GM19467 (cell line): ENCODE data around the gene MYO18A.
"Not testable (repeated sequence)": the region's sequence is repeated elsewhere in the genome, so short reads cannot be mapped to it uniquely, and the experiment has no call there.

Experiments used
- ATAC-seq: cut with Tn5 transposase; IDR thresholded peaks from one replicate; pipeline ENCODE4 v1.9.1; 2021; ENCODE audit warnings: mild to moderate bottlenecking, moderate library complexity; ENCODE audit not compliant: unreplicated experiment

MYO18A gene

GRCh38 chr17:29149431-29150064 lies 30.6 kb downstream of the MYO18A start:
- ATAC-seq = no peak

- ATAC-seq = peak; percentile 83
Measured at GRCh38 chr17:29148790-29149430, 31.3 kb downstream of the MYO18A start.

- ATAC-seq = no peak
Measured at GRCh38 chr17:29148257-29148789, 31.9 kb downstream of the MYO18A start.

GRCh38 chr17:29147682-29148081 lies 32.5 kb downstream of the MYO18A start:
- ATAC-seq = no peak

GRCh38 chr17:29147228-29147627 lies 33.0 kb downstream of the MYO18A start:
- not testable (repeated sequence) for ATAC-seq

GRCh38 chr17:29146369-29146972 lies 33.7 kb downstream of the MYO18A start:
- no peak for ATAC-seq

GRCh38 chr17:29145289-29146073 lies 34.7 kb downstream of the MYO18A start:
- peak; percentile 37 for ATAC-seq

- ATAC-seq = no peak
Measured at GRCh38 chr17:29143894-29144293, 36.3 kb downstream of the MYO18A start.

GRCh38 chr17:29141514-29141876 lies 38.7 kb downstream of the MYO18A start:
- no peak for ATAC-seq

- no peak for ATAC-seq
Measured at GRCh38 chr17:29140631-29141513, 39.3 kb downstream of the MYO18A start.

- no peak for ATAC-seq
Measured at GRCh38 chr17:29140051-29140621, 40.1 kb downstream of the MYO18A start.

- ATAC-seq = no peak
Measured at GRCh38 chr17:29138971-29139691, 41.1 kb downstream of the MYO18A start.

- no peak for ATAC-seq
Measured at GRCh38 chr17:29138184-29138955, 41.8 kb downstream of the MYO18A start.

- ATAC-seq = no peak
Measured at GRCh38 chr17:29136998-29137730, 43.0 kb downstream of the MYO18A start.

- no peak for ATAC-seq
Measured at GRCh38 chr17:29135464-29135863, 44.7 kb downstream of the MYO18A start.

- no peak for ATAC-seq
Measured at GRCh38 chr17:29133121-29133713, 47.0 kb downstream of the MYO18A start.

- ATAC-seq = no peak
Measured at GRCh38 chr17:29131814-29132682, 48.1 kb downstream of the MYO18A start.
